ENCODE data around the gene SUSD5. TPM values are rescaled to one million over a fixed set of nuclear protein-coding genes. Genes with fewer than 3 reads are reported as not detected.

SUSD5 gene
- polyA plus RNA-seq, 1 of the 3 experiments (the other 2 are of a cell fraction) = 1.2 TPM

- Histone ChIP-seq H3K79me2 (ENCODE audit: insufficient read depth) (no peaks in the 10 kb centered on the region), H3K9me3 (no peaks in the 10 kb centered on the region), H3K36me3 (replicated peaks in 1 of 2; ENCODE audit: control insufficient read depth in 1 of 2, insufficient read depth in 2 of 2, low read length in 1 of 2) (no peaks in the 10 kb centered on the region), H2AFZ (ENCODE audit: low read depth) (no peak overlapping the region), H3K27ac (ENCODE audit: low read depth in 2 of 2, low read length in 1 of 2) (no peak overlapping the region), H3F3A (replicated peaks; ENCODE audit: insufficient read depth) (no peaks in the 10 kb centered on the region), H3K27me3 (ENCODE audit: insufficient read depth) (no peaks in the 10 kb centered on the region), H3K9me2 (no peaks in the 10 kb centered on the region), H3K4me1 (ENCODE audit: control insufficient read depth in 1 of 2, insufficient read depth in 2 of 2, low read depth in 1 of 2, low read length in 1 of 2) (no peaks in the 10 kb centered on the region), H3K4me3 (ENCODE audit: low read depth in 2 of 2, low read length in 1 of 2) (no peak overlapping the region), H3K9ac (no peak overlapping the region), H3K4me2 (no peak overlapping the region), H4K20me1 (ENCODE audit: insufficient read depth) (no peaks in the 10 kb centered on the region)
- CTCF ChIA-PET = interaction anchor here (1.6 kb wide), 1 partner anchor 20 kb away, joined by 3 read pairs; no protein-coding TSS in a partner anchor
- 85% methylated on average over 6 of the region's 6 CpGs for WGBS (ENCODE audit: low lambda C conversion rate)
- no peak for TF ChIP-seq MEF2A (IDR thresholded peaks at IDR 0.05; ENCODE audit: borderline replicate concordance, low read depth)
- TF ChIP-seq, protein P1, sequence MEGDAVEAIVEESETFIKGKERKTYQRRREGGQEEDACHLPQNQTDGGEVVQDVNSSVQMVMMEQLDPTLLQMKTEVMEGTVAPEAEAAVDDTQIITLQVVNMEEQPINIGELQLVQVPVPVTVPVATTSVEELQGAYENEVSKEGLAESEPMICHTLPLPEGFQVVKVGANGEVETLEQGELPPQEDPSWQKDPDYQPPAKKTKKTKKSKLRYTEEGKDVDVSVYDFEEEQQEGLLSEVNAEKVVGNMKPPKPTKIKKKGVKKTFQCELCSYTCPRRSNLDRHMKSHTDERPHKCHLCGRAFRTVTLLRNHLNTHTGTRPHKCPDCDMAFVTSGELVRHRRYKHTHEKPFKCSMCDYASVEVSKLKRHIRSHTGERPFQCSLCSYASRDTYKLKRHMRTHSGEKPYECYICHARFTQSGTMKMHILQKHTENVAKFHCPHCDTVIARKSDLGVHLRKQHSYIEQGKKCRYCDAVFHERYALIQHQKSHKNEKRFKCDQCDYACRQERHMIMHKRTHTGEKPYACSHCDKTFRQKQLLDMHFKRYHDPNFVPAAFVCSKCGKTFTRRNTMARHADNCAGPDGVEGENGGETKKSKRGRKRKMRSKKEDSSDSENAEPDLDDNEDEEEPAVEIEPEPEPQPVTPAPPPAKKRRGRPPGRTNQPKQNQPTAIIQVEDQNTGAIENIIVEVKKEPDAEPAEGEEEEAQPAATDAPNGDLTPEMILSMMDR (IDR thresholded peaks at IDR 0.05) = no peak
- TF ChIP-seq, protein P2, sequence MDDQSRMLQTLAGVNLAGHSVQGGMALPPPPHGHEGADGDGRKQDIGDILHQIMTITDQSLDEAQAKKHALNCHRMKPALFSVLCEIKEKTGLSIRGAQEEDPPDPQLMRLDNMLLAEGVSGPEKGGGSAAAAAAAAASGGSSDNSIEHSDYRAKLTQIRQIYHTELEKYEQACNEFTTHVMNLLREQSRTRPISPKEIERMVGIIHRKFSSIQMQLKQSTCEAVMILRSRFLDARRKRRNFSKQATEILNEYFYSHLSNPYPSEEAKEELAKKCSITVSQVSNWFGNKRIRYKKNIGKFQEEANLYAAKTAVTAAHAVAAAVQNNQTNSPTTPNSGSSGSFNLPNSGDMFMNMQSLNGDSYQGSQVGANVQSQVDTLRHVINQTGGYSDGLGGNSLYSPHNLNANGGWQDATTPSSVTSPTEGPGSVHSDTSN (IDR thresholded peaks at IDR 0.05) = no peak
- no peak for DNase-seq
- POLR2A ChIA-PET = no interaction called here
These were observed 48.1 kb downstream of the SUSD5 start for GRCh38 chr3:33170531-33170930.

- Histone ChIP-seq H3F3A (replicated peaks; ENCODE audit: insufficient read depth) (no peaks in the 10 kb centered on the region), H3K9me2 (no peaks in the 10 kb centered on the region), H3K4me3 (ENCODE audit: low read depth in 2 of 2, low read length in 1 of 2) (no peak overlapping the region), H3K4me1 (ENCODE audit: control insufficient read depth in 1 of 2, insufficient read depth in 2 of 2, low read depth in 1 of 2, low read length in 1 of 2) (no peaks in the 10 kb centered on the region), H3K36me3 (replicated peaks in 1 of 2; ENCODE audit: control insufficient read depth in 1 of 2, insufficient read depth in 2 of 2, low read length in 1 of 2) (no peaks in the 10 kb centered on the region), H3K27me3 (ENCODE audit: insufficient read depth) (no peaks in the 10 kb centered on the region), H4K20me1 (ENCODE audit: insufficient read depth) (no peaks in the 10 kb centered on the region), H3K79me2 (ENCODE audit: insufficient read depth) (no peaks in the 10 kb centered on the region), H3K9me3 (no peaks in the 10 kb centered on the region), H2AFZ (ENCODE audit: low read depth) (no peak overlapping the region), H3K4me2 (no peak overlapping the region), H3K27ac (ENCODE audit: low read depth in 2 of 2, low read length in 1 of 2) (no peak overlapping the region), H3K9ac (no peak overlapping the region)
- DNase-seq = no peak
- CTCF ChIA-PET = interaction anchor here (2.4 kb wide), 1 partner anchor 205 kb away, joined by 9 read pairs; no protein-coding TSS in a partner anchor
- 87% methylated on average over 3 of the region's 3 CpGs for WGBS (ENCODE audit: low lambda C conversion rate)
- POLR2A ChIA-PET = no interaction called here
- TF ChIP-seq POLR2AphosphoS5 (IDR thresholded peaks at IDR 0.05; ENCODE audit: low read depth, low read length) = no peak
- TF ChIP-seq, protein P2 (IDR thresholded peaks at IDR 0.05) = no peak
- TF ChIP-seq RXRA (IDR thresholded peaks at IDR 0.05; ENCODE audit: borderline replicate concordance, low read depth) = no peak
- no peak for TF ChIP-seq ELF1 (IDR thresholded peaks at IDR 0.05)
- no peak for TF ChIP-seq TCF12 (IDR thresholded peaks at IDR 0.05)
- no peak for TF ChIP-seq FOXM1 (IDR thresholded peaks at IDR 0.05; ENCODE audit: low read depth)
- no peak for TF ChIP-seq NFIC (IDR thresholded peaks at IDR 0.05; ENCODE audit: borderline replicate concordance)
- TF ChIP-seq MXI1 (IDR thresholded peaks at IDR 0.05; ENCODE audit: low read depth, low read length) = no peak
- no peak for TF ChIP-seq RFX5 (IDR thresholded peaks at IDR 0.05; ENCODE audit: low read length)
- no peak for TF ChIP-seq SIN3A (IDR thresholded peaks at IDR 0.05; ENCODE audit: borderline replicate concordance, low read depth, low read length)
- TF ChIP-seq, protein P1 (IDR thresholded peaks at IDR 0.05) = no peak
- TF ChIP-seq, protein P3, sequence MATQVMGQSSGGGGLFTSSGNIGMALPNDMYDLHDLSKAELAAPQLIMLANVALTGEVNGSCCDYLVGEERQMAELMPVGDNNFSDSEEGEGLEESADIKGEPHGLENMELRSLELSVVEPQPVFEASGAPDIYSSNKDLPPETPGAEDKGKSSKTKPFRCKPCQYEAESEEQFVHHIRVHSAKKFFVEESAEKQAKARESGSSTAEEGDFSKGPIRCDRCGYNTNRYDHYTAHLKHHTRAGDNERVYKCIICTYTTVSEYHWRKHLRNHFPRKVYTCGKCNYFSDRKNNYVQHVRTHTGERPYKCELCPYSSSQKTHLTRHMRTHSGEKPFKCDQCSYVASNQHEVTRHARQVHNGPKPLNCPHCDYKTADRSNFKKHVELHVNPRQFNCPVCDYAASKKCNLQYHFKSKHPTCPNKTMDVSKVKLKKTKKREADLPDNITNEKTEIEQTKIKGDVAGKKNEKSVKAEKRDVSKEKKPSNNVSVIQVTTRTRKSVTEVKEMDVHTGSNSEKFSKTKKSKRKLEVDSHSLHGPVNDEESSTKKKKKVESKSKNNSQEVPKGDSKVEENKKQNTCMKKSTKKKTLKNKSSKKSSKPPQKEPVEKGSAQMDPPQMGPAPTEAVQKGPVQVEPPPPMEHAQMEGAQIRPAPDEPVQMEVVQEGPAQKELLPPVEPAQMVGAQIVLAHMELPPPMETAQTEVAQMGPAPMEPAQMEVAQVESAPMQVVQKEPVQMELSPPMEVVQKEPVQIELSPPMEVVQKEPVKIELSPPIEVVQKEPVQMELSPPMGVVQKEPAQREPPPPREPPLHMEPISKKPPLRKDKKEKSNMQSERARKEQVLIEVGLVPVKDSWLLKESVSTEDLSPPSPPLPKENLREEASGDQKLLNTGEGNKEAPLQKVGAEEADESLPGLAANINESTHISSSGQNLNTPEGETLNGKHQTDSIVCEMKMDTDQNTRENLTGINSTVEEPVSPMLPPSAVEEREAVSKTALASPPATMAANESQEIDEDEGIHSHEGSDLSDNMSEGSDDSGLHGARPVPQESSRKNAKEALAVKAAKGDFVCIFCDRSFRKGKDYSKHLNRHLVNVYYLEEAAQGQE (IDR thresholded peaks at IDR 0.05; ENCODE audit: low read depth, low read length) = no peak
- TF ChIP-seq TEAD4 (IDR thresholded peaks at IDR 0.05; ENCODE audit: borderline replicate concordance, insufficient read depth) = no peak
These were observed 50.8 kb downstream of the SUSD5 start for GRCh38 chr3:33167716-33168336.

Measured in SK-N-SH (cell line).